Measurements from ENCODE around the gene TBC1D1.

The TBC1D1 gene

DNA sequence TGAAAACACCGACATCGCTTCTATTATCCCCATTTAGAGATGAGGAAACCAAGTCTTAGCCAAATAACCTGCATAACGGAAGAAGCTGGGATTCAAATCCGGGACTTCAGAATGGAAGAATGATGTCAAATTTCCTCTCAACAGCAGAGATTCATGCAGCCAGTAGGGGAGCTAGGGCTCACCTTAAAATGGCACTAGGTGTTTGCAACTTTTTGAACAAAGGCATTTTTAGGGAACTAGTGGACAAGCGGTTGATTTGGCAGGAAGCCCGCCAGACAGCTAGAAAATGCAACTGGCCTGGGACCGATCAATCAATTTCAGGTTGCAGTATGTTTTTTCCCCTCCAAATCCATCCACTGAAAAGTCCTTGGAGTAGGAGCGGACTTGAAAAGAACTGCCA, 293.5 kb downstream of the TBC1D1 start:
- peaks cover 6 to 19% (median 8%) of the 10 kb centered on the region in 11 experiments; a peak in 14 of 22 replicates for H3K9me3 ChIP-seq (replicated peaks in 1 of 11)
- no peaks in the 10 kb centered on the region for H3K27me3 ChIP-seq
- H3K4me2 ChIP-seq: no peak overlapping the region
- H3K4me3 ChIP-seq: no peak overlapping the region
- TF ChIP-seq Cebpa-rat (IDR thresholded peaks at IDR 0.05): no peak
- H3K36me3 ChIP-seq: no peaks in the 10 kb centered on the region
- H3K9ac ChIP-seq: no peak overlapping the region
- H3K4me1 ChIP-seq: peaks cover 0 to 29% (median under 1%) of the 10 kb centered on the region in 10 experiments; a peak in 8 of 20 replicates
- H4K20me1 ChIP-seq: no peaks in the 10 kb centered on the region
- no peak overlapping the region for H3K27ac ChIP-seq

GRCh38 chr4:38185406-38186144, 294.7 kb downstream of the TBC1D1 start:
- H3K36me3 ChIP-seq: no peaks in the 10 kb centered on the region
- no peak overlapping the region for H3K4me3 ChIP-seq
- H3K27ac ChIP-seq: no peak overlapping the region
- H4K20me1 ChIP-seq: no peaks in the 10 kb centered on the region
- H3K4me1 ChIP-seq: peaks cover 0 to 29% (median 0%) of the 10 kb centered on the region in 10 experiments; a peak in 5 of 20 replicates
- no peak overlapping the region for H3K9ac ChIP-seq
- TF ChIP-seq Cebpa-rat (IDR thresholded peaks at IDR 0.05): no peak
- H3K9me3 ChIP-seq (replicated peaks in 1 of 11): peaks cover 6 to 19% (median 8%) of the 10 kb centered on the region in 11 experiments; a peak in 14 of 22 replicates
- H3K4me2 ChIP-seq: no peak overlapping the region
- H3K27me3 ChIP-seq: no peaks in the 10 kb centered on the region

DNA sequence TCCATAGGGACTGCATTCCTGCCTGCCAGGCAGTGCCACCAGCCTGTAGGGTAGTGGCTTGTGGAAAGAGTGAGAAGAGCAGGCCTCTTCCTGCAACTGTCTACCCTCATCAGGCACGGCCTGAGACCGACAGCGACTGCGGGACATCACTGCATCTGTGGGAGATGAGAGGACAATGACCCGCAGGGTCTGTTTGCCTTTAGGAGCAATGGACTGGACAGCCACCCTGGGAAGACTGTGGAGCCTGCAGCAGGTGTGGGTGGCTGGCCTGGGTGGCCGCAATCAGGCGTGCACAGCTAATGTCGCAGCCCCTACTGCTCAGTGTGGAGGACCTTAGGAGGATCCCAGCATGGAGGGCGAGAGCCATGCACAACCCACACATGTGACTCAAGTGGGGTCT, 297.3 kb downstream of the TBC1D1 start:
- Histone ChIP-seq H3K27ac (no peak overlapping the region), H3K4me3 (no peak overlapping the region), H4K20me1 (no peaks in the 10 kb centered on the region), H3K9me3 (replicated peaks in 1 of 11) (peaks cover 0 to 8% (median 0%) of the 10 kb centered on the region in 11 experiments; a peak in 5 of 22 replicates), H3K4me1 (peaks cover 0 to 44% (median 0%) of the 10 kb centered on the region in 10 experiments; a peak in 5 of 20 replicates), H3K36me3 (no peaks in the 10 kb centered on the region), H3K9ac (no peak overlapping the region), H3K4me2 (no peak overlapping the region; a peak in 1 of 22 replicates), H3K27me3 (no peaks in the 10 kb centered on the region)
- TF ChIP-seq Cebpa-rat (IDR thresholded peaks at IDR 0.05): no peak

- TF ChIP-seq Cebpa-rat (IDR thresholded peaks at IDR 0.05): no peak
- Histone ChIP-seq H3K4me3 (no peak overlapping the region), H3K27me3 (no peaks in the 10 kb centered on the region), H3K9me3 (replicated peaks in 1 of 11) (0 out of 22 replicates have a peak, but pooled peaks cover 0 to 6% (median 0%) of the 10 kb centered on the region in 11 experiments), H3K4me2 (no peak overlapping the region), H3K36me3 (no peaks in the 10 kb centered on the region), H3K27ac (no peak overlapping the region), H3K9ac (no peak overlapping the region), H3K4me1 (peaks cover 0 to 49% (median 0%) of the 10 kb centered on the region in 10 experiments; a peak in 5 of 20 replicates), H4K20me1 (no peaks in the 10 kb centered on the region)
Observed at GRCh38 chr4:38188631-38189101, 297.8 kb downstream of the TBC1D1 start.
